Panc1 (cell line): ENCODE measurements around the gene UPF3A. TPM values are rescaled to one million over a fixed set of nuclear protein-coding genes. Genes with fewer than 3 reads are reported as not detected.
A peak's percentile ranks its signal among the peaks of the same experiment; 100 is the strongest.
"Not testable (repeated sequence)": the region's sequence is repeated elsewhere in the genome, so short reads cannot be mapped to it uniquely, and the experiment has no call there.

ENCODE experiments used
- ATAC-seq: fragments of 200-7000 bp; cut with Tn5 transposase; 2 replicates; pipeline ENCODE4 v1.9.1; 2020; ENCODE audit warnings: mild to moderate bottlenecking, moderate library complexity
- BruUV-seq: library from RNA; stranded (reverse); fragments of 400-500 nt; replicated peaks from 2 replicates; lab custom pipeline; 2021; lab: Mats Ljungman, UMichigan
- CTCF ChIA-PET: fragments of 300-600 bp; sonication (Branson Sonifier 250); formaldehyde crosslinking; loops from one replicate; lab custom pipeline; 2022; ENCODE audit warnings: antibody characterized with exemption; lab: Charles Lee
- POLR2A ChIA-PET: fragments of 300-600 bp; sonication (Branson Sonifier 250); formaldehyde crosslinking; loops from one replicate; lab custom pipeline; 2022; ENCODE audit warnings: antibody characterized with exemption; lab: Charles Lee
- DNase-seq: peaks from one replicate; pipeline ENCODE4 v3.0.0-alpha.2; 2010; ENCODE audit warnings: low read depth, low spot score
- H3K27ac ChIP-seq: 2 replicates; pipeline ENCODE4 v1.5.1; 2011; ENCODE audit warnings: mild to moderate bottlenecking, low read length, inconsistent platforms
- H3K27me3 ChIP-seq: fragments of 200-500 bp; sonication (Bioruptor generic); 2 replicates; pipeline ENCODE4 v1.6.0; 2014; ENCODE audit warnings: low read length, inconsistent platforms; ENCODE audit not compliant: control insufficient read depth, insufficient read depth
- H3K36me3 ChIP-seq: fragments of 200-500 bp; sonication (Bioruptor generic); 2 replicates; pipeline ENCODE4 v1.5.1; 2014; ENCODE audit warnings: inconsistent platforms, mild to moderate bottlenecking, low read length, moderate library complexity; ENCODE audit not compliant: control insufficient read depth, insufficient read depth
- H3K4me1 ChIP-seq: 2 replicates; pipeline ENCODE4 v1.5.1; 2011; ENCODE audit warnings: inconsistent platforms, mild to moderate bottlenecking, low read length, moderate library complexity; ENCODE audit not compliant: control insufficient read depth, insufficient read depth
- H3K4me3 ChIP-seq, 2 experiments: 2 replicates each; pipeline ENCODE4 v1.5.1; 2011 to 2012; ENCODE audit warnings: low read depth in 2 of 2, low read length in 2 of 2, mild to moderate bottlenecking in 2 of 2, inconsistent platforms in 1 of 2, moderate library complexity in 1 of 2
- H3K9me3 ChIP-seq: fragments of 200-500 bp; sonication (Bioruptor generic); 2 replicates; pipeline ENCODE4 v1.5.1; 2014; ENCODE audit warnings: low read depth, mild to moderate bottlenecking, inconsistent platforms, low read length, moderate library complexity; ENCODE audit not compliant: control insufficient read depth, insufficient read depth
- POLR2AphosphoS5 ChIP-seq: IDR thresholded peaks from 2 replicates; pipeline ENCODE4 v1.6.1; 2012; ENCODE audit warnings: mild to moderate bottlenecking, low read depth, low read length, moderate library complexity
- SIN3A ChIP-seq: IDR thresholded peaks from 2 replicates; pipeline ENCODE4 v1.6.1; 2012; ENCODE audit warnings: low read depth, mild to moderate bottlenecking, low read length, moderate library complexity, borderline replicate concordance; ENCODE audit not compliant: insufficient read depth
- TCF7L2 ChIP-seq: IDR thresholded peaks from 2 replicates; pipeline ENCODE4 v1.6.1; 2011; ENCODE audit warnings: mild to moderate bottlenecking, low read depth, low read length, inconsistent platforms
- in situ Hi-C: cut with HindIII; loops from 2 replicates; pipeline ENCODE4 v1.10.0; 2016; ENCODE audit warnings: low sequenced_read_pairs, low pct_unique_long_range_greater_than_20kb
- intact Hi-C: fragments of 100-400 bp; cut with micrococcal nuclease; formaldehyde crosslinking; loops from one replicate; pipeline ENCODE4 v1.10.0; 2022; ENCODE audit not compliant: unreplicated experiment
- total RNA-seq: library from RNA; stranded (reverse); gene quantifications from one replicate; pipeline ENCODE4 v1.2.1, GENCODE V29; 2021; ENCODE audit not compliant: unreplicated experiment
- TF ChIP-seq, protein P1 (sequence below), 2 experiments: IDR thresholded peaks; 2 replicates each; pipeline ENCODE4 v1.6.1; 2011 to 2012; ENCODE audit warnings: low read depth in 2 of 2, control low read depth in 1 of 2, low read length in 1 of 2, mild to moderate bottlenecking in 1 of 2, moderate library complexity in 1 of 2; ENCODE audit not compliant: insufficient read depth in 1 of 2
- TF ChIP-seq, protein P2 (sequence below): fragments of 450-650 bp; IDR thresholded peaks from 2 replicates; pipeline ENCODE4 v1.5.1; 2017; ENCODE audit warnings: mild to moderate bottlenecking

UPF3A gene
- total RNA-seq, 1 experiment from 2014 or later = 36.3 TPM

DNA sequence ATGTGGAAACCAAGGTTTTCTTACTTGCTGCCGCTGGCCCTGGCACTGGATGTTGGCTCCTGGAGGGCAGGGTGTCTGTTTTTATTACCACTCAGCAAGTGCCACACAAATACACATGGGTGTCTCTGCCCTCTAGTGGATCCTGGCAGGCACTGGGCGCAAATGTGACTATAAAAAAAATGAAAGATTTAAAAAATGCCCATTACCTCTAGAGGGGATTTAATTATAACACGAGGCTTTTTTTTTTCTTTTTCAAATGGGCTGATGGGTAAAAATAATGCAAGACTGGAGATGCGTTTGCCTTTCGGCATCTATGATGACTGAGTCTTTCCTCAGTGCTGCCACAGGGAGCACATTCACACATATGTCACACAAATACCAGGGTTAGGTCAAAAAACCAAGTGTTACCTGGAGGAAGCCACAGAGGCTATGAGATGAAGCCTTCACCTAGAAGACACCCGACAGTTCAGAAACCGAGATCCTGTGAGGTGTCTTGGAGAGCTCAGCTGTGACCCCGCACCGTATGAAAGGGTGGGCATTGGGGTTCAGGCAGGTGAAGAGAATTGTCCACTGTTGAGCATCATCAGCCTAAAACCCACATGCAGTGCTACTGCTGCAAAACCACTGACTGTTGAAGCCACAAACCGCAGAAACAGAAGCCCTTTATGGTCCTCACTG lies 58.6 kb downstream of the UPF3A start:
- no peak for DNase-seq
- CTCF ChIA-PET = no interaction called here

DNA sequence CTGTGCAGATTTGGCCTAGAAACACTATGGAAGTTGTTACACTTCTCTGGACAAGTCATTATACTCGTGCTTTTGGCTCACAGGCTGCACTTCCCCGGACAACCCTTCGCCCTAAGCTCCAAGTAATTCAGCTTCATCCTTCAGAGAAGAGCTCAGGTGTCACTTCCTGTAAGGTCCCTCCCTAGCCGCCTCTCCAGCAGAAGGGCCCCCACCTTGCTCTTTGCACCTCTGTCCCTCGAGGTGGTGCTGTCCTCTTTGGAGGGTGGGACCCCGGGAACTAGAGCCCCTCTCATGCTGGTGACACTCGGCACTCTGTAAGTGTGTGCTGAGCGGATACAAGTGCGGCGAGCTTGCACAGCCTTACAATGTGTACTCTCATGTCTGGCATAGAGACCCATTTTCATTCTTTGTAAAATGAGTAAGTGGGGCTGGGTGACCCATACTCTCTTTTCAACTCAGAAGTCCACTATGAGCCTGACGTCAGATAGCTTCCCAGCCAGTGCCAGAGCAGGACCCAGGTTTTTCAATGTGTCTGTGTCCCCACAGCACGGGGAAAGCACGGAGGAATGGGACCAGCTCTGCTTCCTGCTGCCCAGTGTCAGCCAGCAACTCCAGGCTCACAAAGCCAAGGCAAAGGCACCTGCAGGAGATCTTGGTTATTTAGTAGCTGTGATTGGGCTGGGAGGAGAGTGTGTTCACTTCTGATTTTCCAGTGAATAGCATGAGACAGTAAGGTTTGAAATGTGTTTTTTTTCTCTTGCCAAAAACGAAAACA lies 59.8 kb downstream of the UPF3A start:
- no peak for DNase-seq
- intact Hi-C loops = no loop called here
- ChIA-PET POLR2A (interaction anchor here (0.6 kb wide), 1 partner anchor 31 kb away, joined by 3 read pairs; no protein-coding TSS in a partner anchor), CTCF (no interaction called here)
- H3K27me3 ChIP-seq = no peaks in the 10 kb centered on the region
- no peak; the same call in 1 of the 2 replicates for ATAC-seq
- H3K27ac ChIP-seq = no peak overlapping the region
- no peak for TF ChIP-seq SIN3A
- no peak for TF ChIP-seq POLR2AphosphoS5
- TF ChIP-seq, protein P1, sequence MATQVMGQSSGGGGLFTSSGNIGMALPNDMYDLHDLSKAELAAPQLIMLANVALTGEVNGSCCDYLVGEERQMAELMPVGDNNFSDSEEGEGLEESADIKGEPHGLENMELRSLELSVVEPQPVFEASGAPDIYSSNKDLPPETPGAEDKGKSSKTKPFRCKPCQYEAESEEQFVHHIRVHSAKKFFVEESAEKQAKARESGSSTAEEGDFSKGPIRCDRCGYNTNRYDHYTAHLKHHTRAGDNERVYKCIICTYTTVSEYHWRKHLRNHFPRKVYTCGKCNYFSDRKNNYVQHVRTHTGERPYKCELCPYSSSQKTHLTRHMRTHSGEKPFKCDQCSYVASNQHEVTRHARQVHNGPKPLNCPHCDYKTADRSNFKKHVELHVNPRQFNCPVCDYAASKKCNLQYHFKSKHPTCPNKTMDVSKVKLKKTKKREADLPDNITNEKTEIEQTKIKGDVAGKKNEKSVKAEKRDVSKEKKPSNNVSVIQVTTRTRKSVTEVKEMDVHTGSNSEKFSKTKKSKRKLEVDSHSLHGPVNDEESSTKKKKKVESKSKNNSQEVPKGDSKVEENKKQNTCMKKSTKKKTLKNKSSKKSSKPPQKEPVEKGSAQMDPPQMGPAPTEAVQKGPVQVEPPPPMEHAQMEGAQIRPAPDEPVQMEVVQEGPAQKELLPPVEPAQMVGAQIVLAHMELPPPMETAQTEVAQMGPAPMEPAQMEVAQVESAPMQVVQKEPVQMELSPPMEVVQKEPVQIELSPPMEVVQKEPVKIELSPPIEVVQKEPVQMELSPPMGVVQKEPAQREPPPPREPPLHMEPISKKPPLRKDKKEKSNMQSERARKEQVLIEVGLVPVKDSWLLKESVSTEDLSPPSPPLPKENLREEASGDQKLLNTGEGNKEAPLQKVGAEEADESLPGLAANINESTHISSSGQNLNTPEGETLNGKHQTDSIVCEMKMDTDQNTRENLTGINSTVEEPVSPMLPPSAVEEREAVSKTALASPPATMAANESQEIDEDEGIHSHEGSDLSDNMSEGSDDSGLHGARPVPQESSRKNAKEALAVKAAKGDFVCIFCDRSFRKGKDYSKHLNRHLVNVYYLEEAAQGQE (IDR thresholded peaks at IDR 0.05; ENCODE audit: insufficient read depth in 1 of 2, low read depth in 2 of 2, low read length in 1 of 2) = no peak
- no peak for TF ChIP-seq TCF7L2
- TF ChIP-seq, protein P2, sequence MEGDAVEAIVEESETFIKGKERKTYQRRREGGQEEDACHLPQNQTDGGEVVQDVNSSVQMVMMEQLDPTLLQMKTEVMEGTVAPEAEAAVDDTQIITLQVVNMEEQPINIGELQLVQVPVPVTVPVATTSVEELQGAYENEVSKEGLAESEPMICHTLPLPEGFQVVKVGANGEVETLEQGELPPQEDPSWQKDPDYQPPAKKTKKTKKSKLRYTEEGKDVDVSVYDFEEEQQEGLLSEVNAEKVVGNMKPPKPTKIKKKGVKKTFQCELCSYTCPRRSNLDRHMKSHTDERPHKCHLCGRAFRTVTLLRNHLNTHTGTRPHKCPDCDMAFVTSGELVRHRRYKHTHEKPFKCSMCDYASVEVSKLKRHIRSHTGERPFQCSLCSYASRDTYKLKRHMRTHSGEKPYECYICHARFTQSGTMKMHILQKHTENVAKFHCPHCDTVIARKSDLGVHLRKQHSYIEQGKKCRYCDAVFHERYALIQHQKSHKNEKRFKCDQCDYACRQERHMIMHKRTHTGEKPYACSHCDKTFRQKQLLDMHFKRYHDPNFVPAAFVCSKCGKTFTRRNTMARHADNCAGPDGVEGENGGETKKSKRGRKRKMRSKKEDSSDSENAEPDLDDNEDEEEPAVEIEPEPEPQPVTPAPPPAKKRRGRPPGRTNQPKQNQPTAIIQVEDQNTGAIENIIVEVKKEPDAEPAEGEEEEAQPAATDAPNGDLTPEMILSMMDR = no peak
- BruUV-seq = no TSS peak
- no peaks in the 10 kb centered on the region for H3K36me3 ChIP-seq
- no peaks in the 10 kb centered on the region for H3K9me3 ChIP-seq
- in situ Hi-C loops = no loop called here
- H3K4me1 ChIP-seq = no peaks in the 10 kb centered on the region
- H3K4me3 ChIP-seq = no peak overlapping the region

More for the DNA sequence above, 58.6 kb downstream of the UPF3A start:
- no peaks in the 10 kb centered on the region for H3K9me3 ChIP-seq
- no peak overlapping the region for H3K4me3 ChIP-seq
- no peak; the same call in 1 of the 2 replicates for ATAC-seq
- no peaks in the 10 kb centered on the region for H3K36me3 ChIP-seq
- no peaks in the 10 kb centered on the region for H3K4me1 ChIP-seq
- H3K27me3 ChIP-seq = no peaks in the 10 kb centered on the region
- in situ Hi-C loops (no loop called here), intact Hi-C loops (no loop called here)
- no TSS peak for BruUV-seq
- H3K27ac ChIP-seq = no peak overlapping the region
- TF ChIP-seq, protein P2 = peak; percentile 74
- no peak for TF ChIP-seq TCF7L2
- POLR2A ChIA-PET = no interaction called here

DNA sequence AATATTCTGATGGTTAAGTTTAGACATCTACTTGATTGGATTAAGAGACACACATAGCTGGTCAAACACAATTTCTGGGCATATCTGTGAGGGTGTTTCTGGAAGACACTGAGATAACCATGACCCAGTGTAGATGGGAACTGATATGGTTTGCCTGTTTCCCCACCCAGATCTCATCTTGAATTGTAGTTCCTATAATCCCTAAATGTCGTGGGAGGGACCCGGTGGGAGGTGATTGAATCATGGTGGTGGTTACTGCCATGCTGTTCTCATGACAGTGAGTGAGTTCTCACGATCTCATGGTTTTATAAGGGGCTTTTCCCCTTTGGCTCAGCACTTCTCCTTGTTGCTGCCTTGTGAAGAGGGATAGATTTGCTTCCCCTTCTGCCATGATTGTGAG lies 65.9 kb downstream of the UPF3A start:
- intact Hi-C loops, in situ Hi-C loops, BruUV-seq: not testable (repeated sequence)

More for the DNA sequence above, 65.9 kb downstream of the UPF3A start:
- POLR2A ChIA-PET, H3K27ac ChIP-seq, H3K4me3 ChIP-seq, ATAC-seq, H3K4me1 ChIP-seq, DNase-seq, H3K36me3 ChIP-seq, CTCF ChIA-PET, H3K27me3 ChIP-seq, H3K9me3 ChIP-seq: not testable (repeated sequence)
